ENCODE measurements around the gene DEPDC1.
A peak's percentile ranks its signal among the peaks of the same experiment; 100 is the strongest.

Gene DEPDC1

DNA sequence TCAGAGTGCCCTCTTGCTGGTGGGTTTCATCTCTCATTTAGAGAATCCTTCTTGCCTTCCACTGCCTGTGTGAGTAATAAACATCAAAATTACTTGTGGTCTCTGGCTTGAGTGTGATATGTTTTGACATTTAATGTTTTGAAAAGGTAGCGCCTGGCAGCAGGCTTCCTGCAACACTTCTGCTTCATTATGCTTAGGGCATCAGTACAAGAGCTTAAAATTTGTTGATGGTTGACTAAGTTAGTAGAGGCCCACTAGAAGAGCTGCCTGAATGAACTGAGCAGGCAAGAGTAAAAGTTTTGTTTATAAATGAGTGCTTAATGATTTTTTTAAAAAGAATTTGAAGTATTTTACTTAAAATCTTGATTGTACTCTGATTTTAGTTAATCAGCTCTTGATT is 40.7 kb downstream of the DEPDC1 start:
- TF ChIP-seq, protein P1, sequence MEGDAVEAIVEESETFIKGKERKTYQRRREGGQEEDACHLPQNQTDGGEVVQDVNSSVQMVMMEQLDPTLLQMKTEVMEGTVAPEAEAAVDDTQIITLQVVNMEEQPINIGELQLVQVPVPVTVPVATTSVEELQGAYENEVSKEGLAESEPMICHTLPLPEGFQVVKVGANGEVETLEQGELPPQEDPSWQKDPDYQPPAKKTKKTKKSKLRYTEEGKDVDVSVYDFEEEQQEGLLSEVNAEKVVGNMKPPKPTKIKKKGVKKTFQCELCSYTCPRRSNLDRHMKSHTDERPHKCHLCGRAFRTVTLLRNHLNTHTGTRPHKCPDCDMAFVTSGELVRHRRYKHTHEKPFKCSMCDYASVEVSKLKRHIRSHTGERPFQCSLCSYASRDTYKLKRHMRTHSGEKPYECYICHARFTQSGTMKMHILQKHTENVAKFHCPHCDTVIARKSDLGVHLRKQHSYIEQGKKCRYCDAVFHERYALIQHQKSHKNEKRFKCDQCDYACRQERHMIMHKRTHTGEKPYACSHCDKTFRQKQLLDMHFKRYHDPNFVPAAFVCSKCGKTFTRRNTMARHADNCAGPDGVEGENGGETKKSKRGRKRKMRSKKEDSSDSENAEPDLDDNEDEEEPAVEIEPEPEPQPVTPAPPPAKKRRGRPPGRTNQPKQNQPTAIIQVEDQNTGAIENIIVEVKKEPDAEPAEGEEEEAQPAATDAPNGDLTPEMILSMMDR (IDR thresholded peaks at IDR 0.05; ENCODE audit: low read depth, low read length, missing control alignments): no peak
- in situ Hi-C loops (cut with HindIII; ENCODE audit: low pct_ligation_motif_present, low sequenced_read_pairs): no loop called here
- Histone ChIP-seq H3K27ac (no peak overlapping the region), H3K27me3 (replicated peaks) (no peaks in the 10 kb centered on the region), H3K4me3 (ENCODE audit: low read depth, low read length) (no peak overlapping the region), H3K36me3 (replicated peaks) (no peaks in the 10 kb centered on the region)
- DNase-seq: no peak

DNA sequence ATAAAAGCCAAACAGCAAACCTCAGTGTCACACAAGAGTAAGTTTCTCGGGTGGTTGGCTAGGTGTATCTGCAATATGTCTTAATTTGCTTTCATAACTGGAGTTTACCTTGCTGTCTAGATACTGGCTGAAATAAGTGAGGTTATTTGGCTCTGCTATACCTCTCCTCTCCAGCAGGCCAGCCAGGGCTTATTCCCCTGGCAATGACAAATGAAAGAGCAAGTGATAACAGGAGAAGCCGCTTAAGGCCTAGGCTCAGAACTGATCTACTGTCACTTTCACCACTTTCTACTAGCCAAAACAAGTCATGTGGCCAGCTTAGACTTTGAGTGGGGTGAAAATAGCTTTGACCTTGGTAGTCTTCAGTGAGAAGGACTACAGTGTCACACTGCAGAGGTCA is 42.3 kb downstream of the DEPDC1 start:
- no peak for DNase-seq
- in situ Hi-C loops (cut with HindIII; ENCODE audit: low pct_ligation_motif_present, low sequenced_read_pairs): no loop called here
- TF ChIP-seq, protein P1 (IDR thresholded peaks at IDR 0.05; ENCODE audit: low read depth, low read length, missing control alignments): peak; percentile 21
- no peaks in the 10 kb centered on the region for H3K36me3 ChIP-seq (replicated peaks)
- H3K4me3 ChIP-seq (ENCODE audit: low read depth, low read length): no peak overlapping the region
- H3K27ac ChIP-seq: no peak overlapping the region
- no peaks in the 10 kb centered on the region for H3K27me3 ChIP-seq (replicated peaks)

DNA sequence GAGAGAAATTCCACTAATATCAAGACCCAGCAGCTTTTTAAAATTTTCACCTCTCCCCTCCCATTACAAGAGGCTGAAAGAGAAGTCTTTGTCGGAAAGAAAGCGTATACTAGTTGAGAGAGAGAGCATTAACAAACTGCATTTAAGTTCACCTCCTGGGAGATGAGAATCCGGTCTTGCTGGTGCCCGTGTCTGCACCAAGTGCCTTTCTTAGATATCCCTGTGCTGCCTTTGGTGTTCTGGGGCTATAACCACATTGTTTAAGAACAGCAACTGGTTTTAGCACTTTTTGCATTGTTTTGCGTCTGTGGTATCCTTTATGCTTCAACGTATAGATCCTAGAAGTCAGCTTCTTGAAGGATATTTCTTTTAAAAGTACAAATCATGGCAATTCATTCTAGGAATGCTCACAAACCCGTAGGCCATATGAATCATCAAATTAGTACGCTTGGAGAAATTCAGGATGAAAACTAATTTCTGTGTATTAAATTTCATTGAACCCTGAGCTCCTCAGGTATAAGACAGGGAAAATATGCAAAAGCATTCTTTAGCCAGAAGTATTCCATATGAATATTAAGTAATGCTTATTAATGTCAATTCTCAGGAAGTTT is 43.7 kb downstream of the DEPDC1 start:
- TF ChIP-seq, protein P1 (IDR thresholded peaks at IDR 0.05; ENCODE audit: low read depth, low read length, missing control alignments): no peak
- Histone ChIP-seq H3K27ac (no peak overlapping the region), H3K4me3 (ENCODE audit: low read depth, low read length) (no peak overlapping the region), H3K36me3 (replicated peaks) (no peaks in the 10 kb centered on the region), H3K27me3 (replicated peaks) (no peaks in the 10 kb centered on the region)
- in situ Hi-C loops (cut with HindIII; ENCODE audit: low pct_ligation_motif_present, low sequenced_read_pairs): no loop called here
- no peak for DNase-seq

DNA sequence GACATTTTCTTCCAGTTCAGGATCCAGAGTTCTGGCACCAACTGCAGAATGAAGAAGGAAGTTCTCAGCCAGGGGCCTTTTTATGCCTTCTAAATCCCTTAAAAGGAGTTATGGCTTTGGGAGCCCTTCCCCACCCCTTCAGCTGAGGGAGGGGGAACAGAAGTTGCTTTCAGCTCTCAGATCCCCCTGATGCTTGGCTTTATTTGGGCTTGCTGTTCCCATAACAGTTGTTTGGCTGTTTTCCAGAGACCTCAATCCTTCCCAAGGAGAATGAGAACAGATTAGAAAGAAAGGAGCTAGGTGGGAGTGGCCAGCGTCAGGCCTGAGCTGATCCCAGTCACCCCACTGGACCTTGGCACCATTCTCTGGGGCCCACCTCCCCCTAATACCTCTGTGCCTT is 47.0 kb downstream of the DEPDC1 start, which contains the start of gene RPE65:
Gene RPE65, minus strand, starts transcription at position 54 of the 400 bp plus-strand sequence. Its CDS starts 49 bp downstream, at position 5.
- Histone ChIP-seq H3K36me3 (replicated peaks) (no peaks in the 10 kb centered on the region), H3K27me3 (replicated peaks) (no peaks in the 10 kb centered on the region), H3K27ac (no peak within 1 kb of the TSS), H3K4me3 (ENCODE audit: low read depth, low read length) (no peak within 1 kb of the TSS)
- TF ChIP-seq, protein P1 (IDR thresholded peaks at IDR 0.05; ENCODE audit: low read depth, low read length, missing control alignments): no peak
- DNase-seq: no peak
- in situ Hi-C loops (cut with HindIII; ENCODE audit: low pct_ligation_motif_present, low sequenced_read_pairs): no loop called here

DNA sequence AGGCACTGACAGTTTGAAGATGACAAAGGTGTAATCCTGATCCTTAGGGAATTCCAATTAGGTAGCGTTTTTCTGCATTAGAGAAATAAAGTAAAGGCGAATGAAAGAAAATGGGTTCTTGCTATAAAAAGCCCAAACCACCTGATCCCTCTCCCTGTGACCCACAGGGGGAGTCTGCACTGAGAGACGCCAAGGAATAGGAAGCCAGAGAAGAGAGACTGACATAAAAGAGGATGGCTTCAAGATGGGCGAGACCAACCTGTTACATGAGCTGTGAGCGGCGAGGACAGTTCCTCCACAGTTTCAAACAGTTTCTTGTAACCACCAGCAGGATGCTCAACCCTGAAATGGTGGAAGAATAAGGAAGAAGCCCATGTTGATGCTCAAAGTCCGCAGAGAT is 48.5 kb downstream of the DEPDC1 start:
- Histone ChIP-seq H3K27ac (no peak overlapping the region), H3K36me3 (replicated peaks) (no peaks in the 10 kb centered on the region), H3K27me3 (replicated peaks) (no peaks in the 10 kb centered on the region), H3K4me3 (ENCODE audit: low read depth, low read length) (no peak overlapping the region)
- DNase-seq: no peak
- in situ Hi-C loops (cut with HindIII; ENCODE audit: low pct_ligation_motif_present, low sequenced_read_pairs): no loop called here
- TF ChIP-seq, protein P1 (IDR thresholded peaks at IDR 0.05; ENCODE audit: low read depth, low read length, missing control alignments): peak; percentile 6

DNA sequence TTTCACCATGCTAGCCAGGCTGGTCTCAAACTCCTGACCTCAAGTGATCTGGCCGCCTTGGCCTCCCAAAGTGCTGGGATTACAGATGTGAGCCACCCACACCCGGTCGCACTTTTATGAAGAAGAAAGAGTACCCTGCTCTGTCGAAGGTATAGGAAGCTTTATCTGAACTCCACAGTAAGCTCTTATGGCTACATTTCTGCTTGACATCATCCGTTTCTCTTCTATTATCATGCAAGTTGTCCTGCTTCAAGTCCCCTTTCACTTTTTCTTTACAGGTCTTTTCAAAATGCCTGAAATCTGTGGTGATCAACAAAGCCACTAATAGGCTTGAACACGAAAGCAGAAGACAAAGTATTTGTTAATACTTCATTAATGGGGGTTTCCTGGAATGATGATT is 51.2 kb downstream of the DEPDC1 start:
- in situ Hi-C loops (cut with HindIII; ENCODE audit: low pct_ligation_motif_present, low sequenced_read_pairs): no loop called here
- TF ChIP-seq, protein P1 (IDR thresholded peaks at IDR 0.05; ENCODE audit: low read depth, low read length, missing control alignments): no peak
- no peak for DNase-seq
- Histone ChIP-seq H3K36me3 (replicated peaks) (no peaks in the 10 kb centered on the region), H3K27me3 (replicated peaks) (no peaks in the 10 kb centered on the region), H3K27ac (no peak overlapping the region), H3K4me3 (ENCODE audit: low read depth, low read length) (no peak overlapping the region)
